GM12878 (cell line): Measurements from ENCODE around the gene GOLGA6L2. TPM values are rescaled to one million over a fixed set of nuclear protein-coding genes. Genes with fewer than 3 reads are reported as not detected.

Experiments used
- E2F4 ChIP-seq: IDR thresholded peaks from 2 replicates; pipeline ENCODE4 v1.6.1; 2012; ENCODE audit warnings: low read depth, low read length, improper control_type of control experiment
- FOS ChIP-seq: IDR thresholded peaks from 3 replicates; pipeline ENCODE4 v1.6.1; 2011; ENCODE audit warnings: borderline replicate concordance; ENCODE audit not compliant: insufficient read length; ENCODE audit errors: extremely low read depth
- GATAD2B ChIP-seq: fragments of 450-650 bp; conservative IDR thresholded peaks from 2 replicates; pipeline ENCODE4 v1.6.1; 2017; ENCODE audit warnings: low read depth, mild to moderate bottlenecking, moderate library complexity
- MTA3 ChIP-seq: IDR thresholded peaks from 2 replicates; pipeline ENCODE4 v1.6.1; 2012; ENCODE audit warnings: low read length, inconsistent platforms, borderline replicate concordance
- SMC3 ChIP-seq: IDR thresholded peaks from 2 replicates; pipeline ENCODE4 v1.6.1; 2011; ENCODE audit warnings: low read length, improper control_type of control experiment, borderline replicate concordance
- TAF1 ChIP-seq: IDR thresholded peaks from 2 replicates; pipeline ENCODE4 v1.6.1; 2011; ENCODE audit warnings: mild to moderate bottlenecking, low read depth, low read length, borderline replicate concordance
- ZNF687 ChIP-seq: fragments of 450-650 bp; IDR thresholded peaks from 2 replicates; pipeline ENCODE4 v1.6.1; 2017; ENCODE audit warnings: mild to moderate bottlenecking, moderate library complexity
- polyA plus RNA-seq, 11 experiments: library from polyadenylated mRNA; depleted of rRNA in 4 of 11; unstranded in 6 of 11; stranded (reverse) in 5 of 11; fragments of >200 nt; fragmentation: Nextera tagmentation in 4 of 11; fragmentation: Illumina TruSeq in 1 of 11; extraction: Ambion mirVana in 4 of 11; extraction: Trizol in 1 of 11; gene quantifications; 1 replicate in 1 of 11; 2 replicates in 10 of 11; pipeline versions ENCODE4 v1.2.1 to v1.2.3, GENCODE V29; 2011 to 2016; ENCODE audit warnings: inconsistent platforms in 2 of 11, missing spikeins in 2 of 11, low read depth in 1 of 11
- total RNA-seq, 4 experiments: library from RNA; depleted of rRNA in 3 of 4; stranded (reverse); fragments of >200 nt in 3 of 4; fragmentation: Illumina TruSeq in 1 of 4; extraction: Trizol in 1 of 4; gene quantifications; 2 replicates each; pipeline versions ENCODE4 v1.2.1 to v1.2.3, GENCODE V29; 2013 to 2021
- TF ChIP-seq, protein P1 (sequence below): IDR thresholded peaks from 2 replicates; pipeline ENCODE4 v1.6.1; 2012; ENCODE audit warnings: improper control_type of control experiment, low read depth, low read length; ENCODE audit not compliant: insufficient replicate concordance

GOLGA6L2 gene
- total and polyA plus RNA-seq, 10 of the 15 experiments (the other 5 are each of a cell fraction or from before 2014, with no cell fraction given): not detected

DNA sequence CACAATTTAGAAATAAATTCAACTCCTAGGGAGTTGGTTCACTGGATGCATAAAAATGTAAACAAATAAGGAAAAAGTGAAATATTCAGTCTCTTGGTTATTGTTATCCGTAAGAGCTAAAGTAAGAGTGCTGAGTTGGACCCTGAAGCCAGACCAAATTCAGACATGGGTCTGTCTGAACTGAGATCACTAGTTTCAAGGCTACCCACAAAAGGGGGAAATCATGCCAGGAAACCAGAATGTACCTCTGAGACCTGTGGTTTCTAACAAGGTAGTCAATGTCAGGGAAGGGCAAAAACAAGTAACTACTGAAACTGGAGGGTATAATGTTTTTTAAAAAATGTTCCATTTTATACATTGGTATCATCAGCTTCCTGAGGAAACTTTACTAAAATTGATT, 35.2 kb upstream of the GOLGA6L2 start (continued):
- TF ChIP-seq, protein P1, sequence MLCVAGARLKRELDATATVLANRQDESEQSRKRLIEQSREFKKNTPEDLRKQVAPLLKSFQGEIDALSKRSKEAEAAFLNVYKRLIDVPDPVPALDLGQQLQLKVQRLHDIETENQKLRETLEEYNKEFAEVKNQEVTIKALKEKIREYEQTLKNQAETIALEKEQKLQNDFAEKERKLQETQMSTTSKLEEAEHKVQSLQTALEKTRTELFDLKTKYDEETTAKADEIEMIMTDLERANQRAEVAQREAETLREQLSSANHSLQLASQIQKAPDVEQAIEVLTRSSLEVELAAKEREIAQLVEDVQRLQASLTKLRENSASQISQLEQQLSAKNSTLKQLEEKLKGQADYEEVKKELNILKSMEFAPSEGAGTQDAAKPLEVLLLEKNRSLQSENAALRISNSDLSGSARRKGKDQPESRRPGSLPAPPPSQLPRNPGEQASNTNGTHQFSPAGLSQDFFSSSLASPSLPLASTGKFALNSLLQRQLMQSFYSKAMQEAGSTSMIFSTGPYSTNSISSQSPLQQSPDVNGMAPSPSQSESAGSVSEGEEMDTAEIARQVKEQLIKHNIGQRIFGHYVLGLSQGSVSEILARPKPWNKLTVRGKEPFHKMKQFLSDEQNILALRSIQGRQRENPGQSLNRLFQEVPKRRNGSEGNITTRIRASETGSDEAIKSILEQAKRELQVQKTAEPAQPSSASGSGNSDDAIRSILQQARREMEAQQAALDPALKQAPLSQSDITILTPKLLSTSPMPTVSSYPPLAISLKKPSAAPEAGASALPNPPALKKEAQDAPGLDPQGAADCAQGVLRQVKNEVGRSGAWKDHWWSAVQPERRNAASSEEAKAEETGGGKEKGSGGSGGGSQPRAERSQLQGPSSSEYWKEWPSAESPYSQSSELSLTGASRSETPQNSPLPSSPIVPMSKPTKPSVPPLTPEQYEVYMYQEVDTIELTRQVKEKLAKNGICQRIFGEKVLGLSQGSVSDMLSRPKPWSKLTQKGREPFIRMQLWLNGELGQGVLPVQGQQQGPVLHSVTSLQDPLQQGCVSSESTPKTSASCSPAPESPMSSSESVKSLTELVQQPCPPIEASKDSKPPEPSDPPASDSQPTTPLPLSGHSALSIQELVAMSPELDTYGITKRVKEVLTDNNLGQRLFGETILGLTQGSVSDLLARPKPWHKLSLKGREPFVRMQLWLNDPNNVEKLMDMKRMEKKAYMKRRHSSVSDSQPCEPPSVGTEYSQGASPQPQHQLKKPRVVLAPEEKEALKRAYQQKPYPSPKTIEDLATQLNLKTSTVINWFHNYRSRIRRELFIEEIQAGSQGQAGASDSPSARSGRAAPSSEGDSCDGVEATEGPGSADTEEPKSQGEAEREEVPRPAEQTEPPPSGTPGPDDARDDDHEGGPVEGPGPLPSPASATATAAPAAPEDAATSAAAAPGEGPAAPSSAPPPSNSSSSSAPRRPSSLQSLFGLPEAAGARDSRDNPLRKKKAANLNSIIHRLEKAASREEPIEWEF: no peak
- TF ChIP-seq MTA3 (no peak), FOS (no peak), TAF1 (no peak), E2F4 (no peak), ZNF687 (no peak), SMC3 (no peak), GATAD2B (no peak)
